GM12873 (cell line): Measurements from ENCODE around the gene CDK18.

ENCODE experiments used
- CTCF ChIP-seq: IDR thresholded peaks from 2 replicates; pipeline ENCODE4 v1.5.1; 2012; ENCODE audit warnings: low read depth, mild to moderate bottlenecking, moderate library complexity, low read length, control low read depth; ENCODE audit not compliant: insufficient read depth; ENCODE audit errors: missing control alignments

Gene CDK18

GRCh38 chr1:205533748-205534443, 29.4 kb downstream of the CDK18 start:
- no peak for TF ChIP-seq CTCF

- no peak for TF ChIP-seq CTCF
Measured at GRCh38 chr1:205534444-205534985, 30.0 kb downstream of the CDK18 start.

GRCh38 chr1:205535096-205535495, 30.6 kb downstream of the CDK18 start:
- TF ChIP-seq CTCF: no peak

GRCh38 chr1:205535866-205536758, 31.6 kb downstream of the CDK18 start:
- TF ChIP-seq CTCF: no peak

- no peak for TF ChIP-seq CTCF
Measured at GRCh38 chr1:205536759-205537361, 32.4 kb downstream of the CDK18 start.

- TF ChIP-seq CTCF: no peak
Measured at GRCh38 chr1:205537386-205538018, 33.0 kb downstream of the CDK18 start.
